Epithelial cell of proximal tubule (primary cell): ENCODE data around the gene RORC. TPM values are rescaled to one million over a fixed set of nuclear protein-coding genes. Genes with fewer than 3 reads are reported as not detected.

Experiments
- DNase-seq: peaks from one replicate; pipeline ENCODE4 v3.0.0-alpha.2; 2011; ENCODE audit warnings: low read depth
- H3K4me3 ChIP-seq: 2 replicates; pipeline ENCODE4 v1.5.1; 2011; ENCODE audit warnings: low read depth, mild to moderate bottlenecking, low read length
- total RNA-seq: library from RNA; depleted of rRNA; stranded (reverse); fragments of >200 nt; gene quantifications from 2 replicates; pipeline ENCODE4 v1.2.3, GENCODE V29; 2015
- TF ChIP-seq, protein P1 (sequence below): conservative IDR thresholded peaks from 2 replicates; pipeline ENCODE4 v1.5.1; 2012; ENCODE audit warnings: low read depth, mild to moderate bottlenecking, low read length

Gene RORC
- total RNA-seq, 1 donor from 2014 or later: not detected

DNA sequence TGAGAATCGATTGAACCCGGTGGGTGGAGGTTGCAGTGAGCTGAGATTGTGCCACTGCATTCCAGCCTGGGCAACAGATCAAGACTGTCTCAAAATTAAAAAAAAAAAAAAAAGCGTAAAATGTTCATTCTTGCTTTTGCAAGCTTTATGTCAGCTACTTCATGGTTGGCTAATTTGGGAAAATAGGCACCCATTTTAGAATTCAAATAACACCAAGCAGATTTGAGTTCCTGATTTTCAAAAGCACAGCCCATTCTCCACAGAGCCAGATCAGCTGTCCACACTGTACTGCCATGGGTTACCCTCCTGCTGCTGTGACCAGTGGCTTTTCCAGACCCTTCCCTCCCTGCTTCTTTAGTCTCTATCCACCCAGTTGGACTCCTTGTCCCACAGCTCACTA, 17.5 kb upstream of the RORC start:
- no peak for DNase-seq
- TF ChIP-seq, protein P1, sequence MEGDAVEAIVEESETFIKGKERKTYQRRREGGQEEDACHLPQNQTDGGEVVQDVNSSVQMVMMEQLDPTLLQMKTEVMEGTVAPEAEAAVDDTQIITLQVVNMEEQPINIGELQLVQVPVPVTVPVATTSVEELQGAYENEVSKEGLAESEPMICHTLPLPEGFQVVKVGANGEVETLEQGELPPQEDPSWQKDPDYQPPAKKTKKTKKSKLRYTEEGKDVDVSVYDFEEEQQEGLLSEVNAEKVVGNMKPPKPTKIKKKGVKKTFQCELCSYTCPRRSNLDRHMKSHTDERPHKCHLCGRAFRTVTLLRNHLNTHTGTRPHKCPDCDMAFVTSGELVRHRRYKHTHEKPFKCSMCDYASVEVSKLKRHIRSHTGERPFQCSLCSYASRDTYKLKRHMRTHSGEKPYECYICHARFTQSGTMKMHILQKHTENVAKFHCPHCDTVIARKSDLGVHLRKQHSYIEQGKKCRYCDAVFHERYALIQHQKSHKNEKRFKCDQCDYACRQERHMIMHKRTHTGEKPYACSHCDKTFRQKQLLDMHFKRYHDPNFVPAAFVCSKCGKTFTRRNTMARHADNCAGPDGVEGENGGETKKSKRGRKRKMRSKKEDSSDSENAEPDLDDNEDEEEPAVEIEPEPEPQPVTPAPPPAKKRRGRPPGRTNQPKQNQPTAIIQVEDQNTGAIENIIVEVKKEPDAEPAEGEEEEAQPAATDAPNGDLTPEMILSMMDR: no peak
- H3K4me3 ChIP-seq: no peak overlapping the region

- H3K4me3 ChIP-seq: no peak overlapping the region
- no peak for DNase-seq
- TF ChIP-seq, protein P1: no peak
These were observed 16.4 kb upstream of the RORC start for GRCh38 chr1:151847867-151848596.

GRCh38 chr1:151846686-151847237, 15.2 kb upstream of the RORC start:
- H3K4me3 ChIP-seq: no peak overlapping the region
- TF ChIP-seq, protein P1: no peak
- no peak for DNase-seq

- TF ChIP-seq, protein P1: no peak
- no peak for DNase-seq
- H3K4me3 ChIP-seq: no peak overlapping the region
These were observed 14.5 kb upstream of the RORC start for GRCh38 chr1:151846062-151846568.

DNA sequence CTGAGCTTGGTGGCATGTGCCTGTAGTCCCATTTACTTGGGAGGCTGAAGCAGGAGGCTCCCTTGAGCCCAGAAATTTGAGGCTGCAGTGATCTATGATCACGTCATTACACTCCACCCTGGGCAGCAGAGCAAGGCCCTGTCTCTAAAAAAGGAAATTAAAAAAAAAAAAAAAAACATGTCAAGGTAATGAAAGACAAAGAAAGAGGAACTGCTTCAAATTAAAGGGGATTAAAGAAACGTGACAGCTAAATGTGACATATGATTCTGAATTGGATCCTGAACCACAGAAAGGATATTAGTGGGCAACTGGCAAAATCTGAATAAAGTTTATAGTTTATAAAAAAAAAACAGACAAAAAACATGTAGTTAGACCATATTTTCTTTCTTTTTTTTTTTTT, 11.8 kb upstream of the RORC start:
- H3K4me3 ChIP-seq: no peak overlapping the region
- TF ChIP-seq, protein P1: no peak
- no peak for DNase-seq

DNA sequence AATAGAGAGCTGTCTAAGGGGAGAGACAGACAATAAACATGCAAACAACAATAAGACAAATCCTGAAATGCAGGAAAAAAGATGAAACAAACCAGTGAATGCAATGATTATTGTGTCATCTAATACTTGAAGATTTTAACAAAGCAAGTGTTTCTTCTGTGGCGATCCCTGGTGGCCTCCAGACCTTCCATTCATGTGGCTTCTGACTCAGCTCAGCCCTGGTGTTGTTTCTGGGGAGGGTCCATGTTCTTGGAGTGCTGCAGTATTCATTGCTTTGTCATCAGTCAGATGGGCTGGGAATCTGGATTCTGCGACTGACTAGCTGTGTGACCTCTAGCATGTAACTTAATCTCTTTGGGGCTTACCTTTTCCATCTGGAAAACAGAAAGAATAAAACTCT, 9.5 kb upstream of the RORC start:
- no peak overlapping the region for H3K4me3 ChIP-seq
- peak; percentile 67 for DNase-seq
- TF ChIP-seq, protein P1: no peak
